Kidney glomerular epithelial cell (primary cell): ENCODE results near the gene AKAP6.

Experiments
- DNase-seq: peaks from one replicate; lab custom pipeline; 2025; lab: John Stamatoyannopoulos, UW

Gene AKAP6

GRCh38 chr14:32817780-32818179 lies 488.7 kb downstream of the AKAP6 start:
- DNase-seq: no peak

GRCh38 chr14:32818581-32818980 lies 489.5 kb downstream of the AKAP6 start:
- DNase-seq: no peak

GRCh38 chr14:32820181-32820580 lies 491.1 kb downstream of the AKAP6 start:
- no peak for DNase-seq

- no peak for DNase-seq
These were observed 491.6 kb downstream of the AKAP6 start for GRCh38 chr14:32820682-32821081.

- DNase-seq: no peak
These were observed 493.0 kb downstream of the AKAP6 start for GRCh38 chr14:32821964-32822653.

GRCh38 chr14:32823706-32824105 lies 494.6 kb downstream of the AKAP6 start:
- DNase-seq: no peak

- no peak for DNase-seq
These were observed 495.1 kb downstream of the AKAP6 start for GRCh38 chr14:32824195-32824594.

- DNase-seq: no peak
These were observed 496.0 kb downstream of the AKAP6 start for GRCh38 chr14:32825058-32825457.

GRCh38 chr14:32826404-32827082 lies 497.4 kb downstream of the AKAP6 start:
- DNase-seq: no peak

GRCh38 chr14:32827514-32827913 lies 498.4 kb downstream of the AKAP6 start:
- DNase-seq: no peak

GRCh38 chr14:32835924-32836323 lies 506.8 kb downstream of the AKAP6 start:
- DNase-seq: no peak

GRCh38 chr14:32841698-32842097 lies 512.6 kb downstream of the AKAP6 start:
- no peak for DNase-seq

- DNase-seq: no peak
These were observed 517.8 kb downstream of the AKAP6 start for GRCh38 chr14:32846821-32847365.

- DNase-seq: no peak
These were observed 518.8 kb downstream of the AKAP6 start for GRCh38 chr14:32847867-32848266.

GRCh38 chr14:32865827-32866376 lies 536.8 kb downstream of the AKAP6 start:
- DNase-seq: no peak

GRCh38 chr14:32883188-32883587 lies 554.1 kb downstream of the AKAP6 start:
- no peak for DNase-seq
